Measurements from ENCODE around the gene ZNF273. TPM values are rescaled to one million over a fixed set of nuclear protein-coding genes. Genes with fewer than 3 reads are reported as not detected.

ZNF273 gene
- total RNA-seq, 1 experiment from 2014 or later = 17.9 TPM

DNA sequence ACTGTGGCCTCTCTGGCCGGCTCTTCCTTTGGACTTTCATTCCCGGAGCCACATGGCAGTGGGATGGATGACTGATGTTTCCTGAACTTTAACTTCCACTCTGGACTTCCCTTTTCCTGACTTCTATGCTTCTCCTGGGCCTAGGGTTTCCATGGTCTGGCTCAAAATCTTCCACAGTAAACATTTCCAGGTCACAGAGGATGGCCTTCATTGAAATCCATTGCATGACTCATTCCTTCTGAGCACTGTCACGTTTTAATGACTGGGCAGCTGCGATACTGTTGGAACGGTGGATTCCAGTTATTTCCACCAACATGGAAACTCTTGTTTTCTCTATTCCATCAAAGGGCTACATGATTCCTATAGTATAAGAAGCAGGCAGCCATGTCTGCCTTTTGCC lies 24.4 kb upstream of the ZNF273 start:
- Histone ChIP-seq H3K4me1 (ENCODE audit: insufficient read depth, low read length) (no peaks in the 10 kb centered on the region), H4K8ac (replicated peaks; ENCODE audit: insufficient read length, low read depth, low read length) (no peak overlapping the region), H3K9me3 (ENCODE audit: control insufficient read depth, low read depth, low read length) (no peaks in the 10 kb centered on the region), H2BK120ac (ENCODE audit: low read depth, low read length, poor library complexity, severe bottlenecking) (no peak overlapping the region), H3K79me2 (ENCODE audit: insufficient read depth, low read length) (no peaks in the 10 kb centered on the region), H2AFZ (ENCODE audit: low read length) (no peak overlapping the region), H4K5ac (ENCODE audit: insufficient read length, low read depth, low read length) (no peak overlapping the region), H3K18ac (ENCODE audit: insufficient read length, low read depth, low read length) (no peak overlapping the region), H2BK12ac (ENCODE audit: insufficient read length, low read depth, low read length) (no peak overlapping the region), H3K27ac (ENCODE audit: insufficient read length, low read depth, low read length) (no peak overlapping the region), H3K4ac (ENCODE audit: low read depth, low read length) (no peak overlapping the region), H3K23ac (ENCODE audit: insufficient read length, low read depth, low read length) (no peak overlapping the region), H2BK20ac (ENCODE audit: low read depth, low read length, poor library complexity, severe bottlenecking) (no peak overlapping the region), H3T11ph (ENCODE audit: low read length) (no peak overlapping the region), H3K14ac (ENCODE audit: insufficient read depth, low read length) (no peak overlapping the region), H3K9ac (ENCODE audit: extremely low read depth, insufficient read length, low read length) (no peak overlapping the region), H3K27me3 (ENCODE audit: insufficient read depth, low read length) (no peaks in the 10 kb centered on the region; the same call in 1 of the 2 replicates), H2BK5ac (ENCODE audit: insufficient read length, low read length) (no peak overlapping the region), H4K20me1 (ENCODE audit: control insufficient read depth, insufficient read depth, insufficient read length) (no peaks in the 10 kb centered on the region), H2BK15ac (ENCODE audit: low read depth, low read length) (no peak overlapping the region), H3K56ac (ENCODE audit: insufficient read length, low read depth, low read length) (no peak overlapping the region), H3K4me2 (ENCODE audit: insufficient read depth, insufficient read length, low read length) (no peak overlapping the region), H4K91ac (ENCODE audit: insufficient read length, low read depth, low read length) (no peak overlapping the region), H3K23me2 (ENCODE audit: insufficient read length, low read depth, low read length, poor library complexity, severe bottlenecking) (no peaks in the 10 kb centered on the region), H3K79me1 (ENCODE audit: insufficient read depth, low read depth, low read length, poor library complexity, severe bottlenecking) (no peaks in the 10 kb centered on the region), H2AK5ac (ENCODE audit: insufficient read length, low read length) (no peak overlapping the region)
- H3K4me1 Mint-ChIP-seq = 0 out of 4 replicates have a peak, but pooled peaks cover 0 to 3% of the 10 kb centered on the region in 2 experiments
- H3K27ac Mint-ChIP-seq = no peak overlapping the region
- TF ChIP-seq CTCF (conservative IDR thresholded peaks at IDR 0.05) = no peak
- H3K36me3 Mint-ChIP-seq (ENCODE audit: insufficient read depth in 1 of 3, low read depth in 3 of 3) = peaks cover 5 to 10% (median 6%) of the 10 kb centered on the region in 3 experiments; a peak in 5 of 7 replicates
- no CpG with 5 or more reads among the region's 5 CpGs for WGBS (ENCODE audit: extremely low coverage, insufficient read length, low lambda C conversion rate)
- peaks cover 53% of the 10 kb centered on the region for H3K27me3 Mint-ChIP-seq (ENCODE audit: low read depth)
- peaks cover 73 to 83% of the 10 kb centered on the region in 2 experiments for H3K9me3 Mint-ChIP-seq
- H3K4me3 Mint-ChIP-seq = no peak overlapping the region
- no peak for DNase-seq
